Esophagus muscularis mucosa (tissue), 4 donors: ENCODE results near the gene CDV3. TPM values are rescaled to one million over a fixed set of nuclear protein-coding genes. Genes with fewer than 3 reads are reported as not detected.
"Not testable (repeated sequence)": the region's sequence is repeated elsewhere in the genome, so short reads cannot be mapped to it uniquely, and the experiment has no call there.

Experiments
- DNase-seq: peaks from one replicate; pipeline ENCODE4 v3.0.0-alpha.2; 2017; ENCODE audit errors: extremely low spot score
- H3K27ac ChIP-seq, 4 donors: fragments of 200-600 bp; sonication (generic); replicated peaks in 1 of 4; 1 replicate in 3 of 4; 2 replicates in 1 of 4; pipeline ENCODE4 v1.5.1; 2016 to 2019; ENCODE audit warnings: mild to moderate bottlenecking in 1 of 4
- H3K27me3 ChIP-seq, 4 donors: fragments of 200-600 bp; sonication (generic); one replicate each; pipeline versions ENCODE4 v1.5.1 to v1.6.0; 2016 to 2019
- H3K36me3 ChIP-seq, 4 donors: fragments of 200-600 bp; sonication (generic); one replicate each; pipeline ENCODE4 v1.5.1; 2016 to 2019
- H3K4me1 ChIP-seq, 4 donors: fragments of 200-600 bp; sonication (generic); one replicate each; pipeline ENCODE4 v1.5.1; 2016 to 2019
- H3K4me3 ChIP-seq, 4 donors: fragments of 200-600 bp; sonication (generic); 1 replicate in 2 of 4; 2 replicates in 2 of 4; pipeline ENCODE4 v1.5.1; 2016 to 2019; ENCODE audit warnings: mild to moderate bottlenecking in 4 of 4, moderate library complexity in 1 of 4
- H3K9me3 ChIP-seq, 4 donors: fragments of 200-600 bp; sonication (generic); 1 replicate in 3 of 4; 2 replicates in 1 of 4; pipeline ENCODE4 v1.5.1; 2016 to 2019
- CTCF ChIP-seq, 3 experiments: fragments of 200-600 bp in 2 of 3; fragments of 450-650 bp in 1 of 3; sonication (generic) in 2 of 3; IDR thresholded peaks; one replicate each; pipeline ENCODE4 v1.5.1; 2017 to 2019; ENCODE audit warnings: antibody characterized with exemption in 3 of 3, mild to moderate bottlenecking in 2 of 3, moderate library complexity in 1 of 3
- EP300 ChIP-seq: sonication (generic); formaldehyde crosslinking; IDR thresholded peaks from one replicate; pipeline ENCODE4 v1.6.1; 2017; ENCODE audit warnings: antibody characterized with exemption
- POLR2A ChIP-seq: fragments of 450-650 bp; IDR thresholded peaks from one replicate; pipeline ENCODE4 v1.6.1; 2017; ENCODE audit warnings: antibody characterized with exemption, moderate library complexity, mild to moderate bottlenecking, low read depth
- POLR2AphosphoS5 ChIP-seq, 2 donors: sonication (generic); formaldehyde crosslinking; IDR thresholded peaks; one replicate each; pipeline ENCODE4 v1.6.1; 2017; ENCODE audit warnings: antibody characterized with exemption in 2 of 2
- WGBS: methylation state at CpG from one replicate; pipeline ENCODE4 v1.1.5; 2018; 5-methylcytosine and 5-hydroxymethylcytosine counted together
- intact Hi-C: fragments of 100-400 bp; cut with DNase I; formaldehyde crosslinking; loops from one replicate; pipeline ENCODE4 v1.15.1; 2023
- total RNA-seq, 4 donors: library from RNA; depleted of rRNA; stranded (reverse); fragments of >200 nt; gene quantifications; one replicate each; pipeline versions ENCODE4 v1.1.0 to v1.2.1, GENCODE V29; 2016

CDV3 gene
- total RNA-seq, 4 donors from 2014 or later, result 136 to 249 (median 195) TPM

- Histone ChIP-seq H3K9me3 (no peaks in the 10 kb centered on the region), H3K27me3 (no peaks in the 10 kb centered on the region), H3K36me3 (no peaks in the 10 kb centered on the region), H3K4me3 (no peak overlapping the region), H3K27ac (no peak overlapping the region), H3K4me1 (peaks cover 14 to 24% (median 23%) of the 10 kb centered on the region in 4 donors)
- DNase-seq, result no peak
- 90% methylated on average over 4 of the region's 4 CpGs for WGBS
- intact Hi-C loops, result no loop called here
- no peak for TF ChIP-seq POLR2A
- no peak for TF ChIP-seq CTCF (IDR thresholded peaks at IDR 0.05)
- TF ChIP-seq POLR2AphosphoS5 (IDR thresholded peaks at IDR 0.05), result no peak
- TF ChIP-seq EP300, result no peak
Measured at GRCh38 chr3:133549565-133549964, 23.9 kb upstream of the CDV3 start.

- peaks cover 14 to 22% (median 21%) of the 10 kb centered on the region in 4 donors for H3K4me1 ChIP-seq
- not testable (repeated sequence) for H3K4me3 ChIP-seq
- WGBS, result 90% methylated on average over 5 of the region's 14 CpGs
Measured at GRCh38 chr3:133551589-133551988, 21.9 kb upstream of the CDV3 start.

GRCh38 chr3:133561679-133562078, 11.8 kb upstream of the CDV3 start:
- Histone ChIP-seq H3K4me3 (no peak overlapping the region), H3K4me1 (peaks cover 0 to 9% (median 4%) of the 10 kb centered on the region in 4 donors), H3K27ac (no peak overlapping the region), H3K36me3 (no peaks in the 10 kb centered on the region), H3K9me3 (peaks cover 0 to 9% (median 5%) of the 10 kb centered on the region in 4 donors), H3K27me3 (no peaks in the 10 kb centered on the region)
- intact Hi-C loops, result no loop called here
- 80% methylated on average over 2 of the region's 2 CpGs for WGBS
- TF ChIP-seq EP300, result no peak
- no peak for TF ChIP-seq POLR2A
- TF ChIP-seq CTCF (IDR thresholded peaks at IDR 0.05), result no peak
- TF ChIP-seq POLR2AphosphoS5 (IDR thresholded peaks at IDR 0.05), result no peak
- DNase-seq, result no peak

More at GRCh38 chr3:133551589-133551988, 21.9 kb upstream of the CDV3 start:
- intact Hi-C loops, H3K27me3 ChIP-seq, DNase-seq, H3K27ac ChIP-seq, H3K9me3 ChIP-seq, H3K36me3 ChIP-seq: not testable (repeated sequence)

GRCh38 chr3:133562376-133562775, 11.1 kb upstream of the CDV3 start:
- no peaks in the 10 kb centered on the region for H3K27me3 ChIP-seq
- DNase-seq, result no peak
- intact Hi-C loops, result no loop called here
- peaks cover 0 to 9% (median 5%) of the 10 kb centered on the region in 4 donors for H3K9me3 ChIP-seq
- H3K4me1 ChIP-seq, result peaks cover 0 to 9% (median 4%) of the 10 kb centered on the region in 4 donors
- 95% methylated on average over 1 of the region's 1 CpG for WGBS
- H3K27ac ChIP-seq, result no peak overlapping the region
- TF ChIP-seq EP300 (no peak), CTCF (IDR thresholded peaks at IDR 0.05) (no peak), POLR2AphosphoS5 (IDR thresholded peaks at IDR 0.05) (no peak)
- no peak overlapping the region for H3K4me3 ChIP-seq
- no peaks in the 10 kb centered on the region for H3K36me3 ChIP-seq

GRCh38 chr3:133563186-133563591, 10.3 kb upstream of the CDV3 start:
- no peak for TF ChIP-seq POLR2AphosphoS5 (IDR thresholded peaks at IDR 0.05)
- TF ChIP-seq POLR2A, result no peak
- TF ChIP-seq EP300, result no peak
- TF ChIP-seq CTCF (IDR thresholded peaks at IDR 0.05), result no peak
- peaks cover 0 to 9% (median 4%) of the 10 kb centered on the region in 4 donors for H3K4me1 ChIP-seq
- no peak for DNase-seq
- no peak overlapping the region for H3K4me3 ChIP-seq
- H3K9me3 ChIP-seq, result peaks cover 0 to 9% (median 5%) of the 10 kb centered on the region in 4 donors
- intact Hi-C loops, result no loop called here
- 86% methylated on average over 5 of the region's 5 CpGs for WGBS
- no peaks in the 10 kb centered on the region for H3K36me3 ChIP-seq
- no peak overlapping the region for H3K27ac ChIP-seq
- no peaks in the 10 kb centered on the region for H3K27me3 ChIP-seq
